Activated CD8-positive, alpha-beta memory T cell treated with anti-CD3 and anti-CD28 coated beads, Interleukin-2, amount 10 ng/mL, durations not matched to agents 7 days and 5 days (primary cell): ENCODE measurements around the gene MTUS2. TPM values are rescaled to one million over a fixed set of nuclear protein-coding genes. Genes with fewer than 3 reads are reported as not detected.

Experiments
- ATAC-seq: fragments of 150-1000 bp; cut with Tn5 transposase; one replicate; pipeline ENCODE4 v1.10.0; 2021; ENCODE audit warnings: moderate library complexity
- CTCF ChIA-PET: fragments of 350-600 bp; sonication (Branson Sonifier 250); formaldehyde crosslinking; loops from one replicate; lab custom pipeline; 2021; ENCODE audit warnings: antibody characterized with exemption; lab: Charles Lee
- DNase-seq: peaks from one replicate; pipeline ENCODE4 v3.0.0-alpha.2; 2020
- H3K27ac Mint-ChIP-seq: one replicate; pipeline ENCODE4 v1.8.0; 2021; ENCODE audit warnings: mild to moderate bottlenecking, mixed read lengths
- H3K27me3 Mint-ChIP-seq: one replicate; pipeline ENCODE4 v1.8.0; 2021; ENCODE audit warnings: mixed read lengths
- H3K36me3 Mint-ChIP-seq: one replicate; pipeline ENCODE4 v1.8.0; 2021; ENCODE audit warnings: mild to moderate bottlenecking, mixed read lengths
- H3K4me1 Mint-ChIP-seq: one replicate; pipeline ENCODE4 v1.8.0; 2021; ENCODE audit warnings: mixed read lengths
- H3K4me3 Mint-ChIP-seq: one replicate; pipeline ENCODE4 v1.8.0; 2021; ENCODE audit warnings: mild to moderate bottlenecking, moderate library complexity, mixed read lengths
- H3K9me3 Mint-ChIP-seq: one replicate; pipeline ENCODE4 v1.8.0; 2022; ENCODE audit warnings: low read depth, mixed read lengths
- total RNA-seq, 2 experiments: library from RNA; stranded (reverse); gene quantifications; one replicate each; pipeline ENCODE4 v1.2.3, GENCODE V29; 2021

MTUS2 gene
- total RNA-seq, 2 experiments from 2014 or later: not detected

GRCh38 chr13:28866932-28867331 is 46.8 kb downstream of the MTUS2 start:
- CTCF ChIA-PET: no interaction called here
- Mint-ChIP-seq H3K4me1 (no peaks in the 10 kb centered on the region), H3K27me3 (peaks cover 3% of the 10 kb centered on the region), H3K36me3 (no peaks in the 10 kb centered on the region), H3K9me3 (peaks cover 4% of the 10 kb centered on the region), H3K4me3 (no peak overlapping the region), H3K27ac (no peak overlapping the region)
- DNase-seq (no peak), ATAC-seq (no peak)

- H3K27ac Mint-ChIP-seq: no peak overlapping the region
- H3K9me3 Mint-ChIP-seq: peaks cover 6% of the 10 kb centered on the region
- H3K4me1 Mint-ChIP-seq: no peaks in the 10 kb centered on the region
- H3K27me3 Mint-ChIP-seq: peaks cover 3% of the 10 kb centered on the region
- CTCF ChIA-PET: no interaction called here
- no peaks in the 10 kb centered on the region for H3K36me3 Mint-ChIP-seq
- no peak for DNase-seq
- no peak overlapping the region for H3K4me3 Mint-ChIP-seq
- ATAC-seq: no peak
Observed at GRCh38 chr13:28867564-28867963, 47.4 kb downstream of the MTUS2 start.

GRCh38 chr13:28872427-28873176 is 52.5 kb downstream of the MTUS2 start:
- DNase-seq (no peak), ATAC-seq (no peak)
- Mint-ChIP-seq H3K27ac (no peak overlapping the region), H3K4me1 (no peaks in the 10 kb centered on the region), H3K4me3 (no peak overlapping the region), H3K27me3 (no peaks in the 10 kb centered on the region), H3K36me3 (no peaks in the 10 kb centered on the region), H3K9me3 (peaks cover 9% of the 10 kb centered on the region)
- CTCF ChIA-PET: no interaction called here

- Mint-ChIP-seq H3K4me1 (no peaks in the 10 kb centered on the region), H3K9me3 (peaks cover 12% of the 10 kb centered on the region), H3K27ac (no peak overlapping the region), H3K27me3 (no peaks in the 10 kb centered on the region), H3K4me3 (no peak overlapping the region), H3K36me3 (no peaks in the 10 kb centered on the region)
- ATAC-seq: no peak
- DNase-seq: no peak
- CTCF ChIA-PET: no interaction called here
Observed at GRCh38 chr13:28875846-28876615, 55.9 kb downstream of the MTUS2 start.

- Mint-ChIP-seq H3K9me3 (peaks cover 6% of the 10 kb centered on the region), H3K27me3 (no peaks in the 10 kb centered on the region), H3K36me3 (no peaks in the 10 kb centered on the region), H3K27ac (no peak overlapping the region), H3K4me3 (no peak overlapping the region), H3K4me1 (no peaks in the 10 kb centered on the region)
- no peak for DNase-seq
- ATAC-seq: no peak
- CTCF ChIA-PET: no interaction called here
Observed at GRCh38 chr13:28877408-28877807, 57.3 kb downstream of the MTUS2 start.

- H3K27me3 Mint-ChIP-seq: no peaks in the 10 kb centered on the region
- no peak overlapping the region for H3K4me3 Mint-ChIP-seq
- DNase-seq (no peak), ATAC-seq (no peak)
- H3K36me3 Mint-ChIP-seq: no peaks in the 10 kb centered on the region
- CTCF ChIA-PET: no interaction called here
- no peaks in the 10 kb centered on the region for H3K4me1 Mint-ChIP-seq
- no peaks in the 10 kb centered on the region for H3K9me3 Mint-ChIP-seq
- no peak overlapping the region for H3K27ac Mint-ChIP-seq
Observed at GRCh38 chr13:28885181-28885580, 65.0 kb downstream of the MTUS2 start.

GRCh38 chr13:28889086-28889732 is 69.1 kb downstream of the MTUS2 start:
- Mint-ChIP-seq H3K27me3 (no peaks in the 10 kb centered on the region), H3K36me3 (no peaks in the 10 kb centered on the region), H3K27ac (no peak overlapping the region), H3K4me1 (no peaks in the 10 kb centered on the region), H3K9me3 (no peaks in the 10 kb centered on the region), H3K4me3 (no peak overlapping the region)
- CTCF ChIA-PET: no interaction called here
- DNase-seq (no peak), ATAC-seq (no peak)

- Mint-ChIP-seq H3K4me1 (no peaks in the 10 kb centered on the region), H3K27ac (no peak overlapping the region), H3K9me3 (no peaks in the 10 kb centered on the region), H3K36me3 (no peaks in the 10 kb centered on the region), H3K4me3 (no peak overlapping the region), H3K27me3 (no peaks in the 10 kb centered on the region)
- DNase-seq (no peak), ATAC-seq (no peak)
- CTCF ChIA-PET: no interaction called here
Observed at GRCh38 chr13:28890712-28891111, 70.6 kb downstream of the MTUS2 start.

GRCh38 chr13:28918030-28918429 is 97.9 kb downstream of the MTUS2 start:
- DNase-seq (no peak), ATAC-seq (no peak)
- H3K27me3 Mint-ChIP-seq: no peaks in the 10 kb centered on the region
- H3K4me3 Mint-ChIP-seq: no peak overlapping the region
- H3K36me3 Mint-ChIP-seq: no peaks in the 10 kb centered on the region
- no peaks in the 10 kb centered on the region for H3K4me1 Mint-ChIP-seq
- no peak overlapping the region for H3K27ac Mint-ChIP-seq
- H3K9me3 Mint-ChIP-seq: peaks cover 11% of the 10 kb centered on the region
- CTCF ChIA-PET: no interaction called here

GRCh38 chr13:28922341-28922740 is 102.2 kb downstream of the MTUS2 start:
- Mint-ChIP-seq H3K27ac (no peak overlapping the region), H3K4me3 (no peak overlapping the region), H3K9me3 (peaks cover 13% of the 10 kb centered on the region), H3K27me3 (no peaks in the 10 kb centered on the region), H3K4me1 (no peaks in the 10 kb centered on the region), H3K36me3 (no peaks in the 10 kb centered on the region)
- no peak for DNase-seq
- CTCF ChIA-PET: no interaction called here
- ATAC-seq: no peak

GRCh38 chr13:28935104-28935503 is 115.0 kb downstream of the MTUS2 start:
- H3K9me3 Mint-ChIP-seq: no peaks in the 10 kb centered on the region
- ATAC-seq (no peak), DNase-seq (no peak)
- H3K4me3 Mint-ChIP-seq: no peak overlapping the region
- H3K27ac Mint-ChIP-seq: no peak overlapping the region
- H3K27me3 Mint-ChIP-seq: no peaks in the 10 kb centered on the region
- CTCF ChIA-PET: no interaction called here
- no peaks in the 10 kb centered on the region for H3K36me3 Mint-ChIP-seq
- no peaks in the 10 kb centered on the region for H3K4me1 Mint-ChIP-seq

GRCh38 chr13:28942906-28943305 is 122.8 kb downstream of the MTUS2 start:
- H3K27me3 Mint-ChIP-seq: no peaks in the 10 kb centered on the region
- H3K9me3 Mint-ChIP-seq: no peaks in the 10 kb centered on the region
- ATAC-seq: no peak
- H3K4me3 Mint-ChIP-seq: no peak overlapping the region
- H3K4me1 Mint-ChIP-seq: no peaks in the 10 kb centered on the region
- DNase-seq: no peak
- CTCF ChIA-PET: no interaction called here
- no peak overlapping the region for H3K27ac Mint-ChIP-seq
- no peaks in the 10 kb centered on the region for H3K36me3 Mint-ChIP-seq

- H3K4me3 Mint-ChIP-seq: no peak overlapping the region
- ATAC-seq: no peak
- CTCF ChIA-PET: no interaction called here
- H3K27me3 Mint-ChIP-seq: no peaks in the 10 kb centered on the region
- no peak for DNase-seq
- H3K9me3 Mint-ChIP-seq: no peaks in the 10 kb centered on the region
- no peaks in the 10 kb centered on the region for H3K4me1 Mint-ChIP-seq
- no peaks in the 10 kb centered on the region for H3K36me3 Mint-ChIP-seq
- H3K27ac Mint-ChIP-seq: no peak overlapping the region
Observed at GRCh38 chr13:28953714-28954418, 133.7 kb downstream of the MTUS2 start.
